ENCODE results near the gene SRM. TPM values are rescaled to one million over a fixed set of nuclear protein-coding genes. Genes with fewer than 3 reads are reported as not detected.
"Not testable (repeated sequence)": the region's sequence is repeated elsewhere in the genome, so short reads cannot be mapped to it uniquely, and the experiment has no call there.

Gene SRM
- total RNA-seq, 4 donors from 2014 or later = 21.7 to 79.8 (median 40.6) TPM

DNA sequence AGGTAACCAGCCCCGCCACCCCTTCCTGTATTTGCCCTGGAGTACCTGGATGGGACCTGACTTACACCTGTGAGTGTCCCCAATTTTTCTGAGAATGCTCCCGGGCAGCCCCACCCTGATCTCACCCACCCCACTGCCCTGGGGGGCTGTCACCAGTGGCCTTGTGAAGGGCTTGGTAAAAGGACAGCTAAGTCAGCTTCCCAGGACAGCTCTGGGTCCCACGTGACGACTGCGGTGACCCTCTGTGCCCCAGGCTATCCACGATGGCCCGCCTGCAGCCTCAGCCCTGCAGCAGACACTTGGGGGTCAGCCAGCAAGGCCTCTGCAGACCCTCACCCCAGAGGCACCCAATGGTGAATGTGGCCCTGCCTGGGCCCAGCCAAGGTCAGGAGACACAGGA, 5.6 kb downstream of the SRM start:
- Histone ChIP-seq H3K4me1 (peaks cover 7 to 41% (median 13%) of the 10 kb centered on the region in 3 donors), H3K27me3 (no peaks in the 10 kb centered on the region), H3K4me3 (no peak overlapping the region), H3K27ac (no peak overlapping the region), H3K9me3 (no peaks in the 10 kb centered on the region), H3K36me3 (peaks cover 9 to 45% (median 14%) of the 10 kb centered on the region in 3 donors)
- DNase-seq = no peak
- no peak for TF ChIP-seq POLR2A (IDR thresholded peaks at IDR 0.05)
- TF ChIP-seq, protein P1, sequence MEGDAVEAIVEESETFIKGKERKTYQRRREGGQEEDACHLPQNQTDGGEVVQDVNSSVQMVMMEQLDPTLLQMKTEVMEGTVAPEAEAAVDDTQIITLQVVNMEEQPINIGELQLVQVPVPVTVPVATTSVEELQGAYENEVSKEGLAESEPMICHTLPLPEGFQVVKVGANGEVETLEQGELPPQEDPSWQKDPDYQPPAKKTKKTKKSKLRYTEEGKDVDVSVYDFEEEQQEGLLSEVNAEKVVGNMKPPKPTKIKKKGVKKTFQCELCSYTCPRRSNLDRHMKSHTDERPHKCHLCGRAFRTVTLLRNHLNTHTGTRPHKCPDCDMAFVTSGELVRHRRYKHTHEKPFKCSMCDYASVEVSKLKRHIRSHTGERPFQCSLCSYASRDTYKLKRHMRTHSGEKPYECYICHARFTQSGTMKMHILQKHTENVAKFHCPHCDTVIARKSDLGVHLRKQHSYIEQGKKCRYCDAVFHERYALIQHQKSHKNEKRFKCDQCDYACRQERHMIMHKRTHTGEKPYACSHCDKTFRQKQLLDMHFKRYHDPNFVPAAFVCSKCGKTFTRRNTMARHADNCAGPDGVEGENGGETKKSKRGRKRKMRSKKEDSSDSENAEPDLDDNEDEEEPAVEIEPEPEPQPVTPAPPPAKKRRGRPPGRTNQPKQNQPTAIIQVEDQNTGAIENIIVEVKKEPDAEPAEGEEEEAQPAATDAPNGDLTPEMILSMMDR (IDR thresholded peaks at IDR 0.05) = no peak
- 71 to 80% methylated on average over 2 of the region's 7 CpGs for WGBS, 2 donors
- intact Hi-C loops (cut with DNase I) = no loop called here

DNA sequence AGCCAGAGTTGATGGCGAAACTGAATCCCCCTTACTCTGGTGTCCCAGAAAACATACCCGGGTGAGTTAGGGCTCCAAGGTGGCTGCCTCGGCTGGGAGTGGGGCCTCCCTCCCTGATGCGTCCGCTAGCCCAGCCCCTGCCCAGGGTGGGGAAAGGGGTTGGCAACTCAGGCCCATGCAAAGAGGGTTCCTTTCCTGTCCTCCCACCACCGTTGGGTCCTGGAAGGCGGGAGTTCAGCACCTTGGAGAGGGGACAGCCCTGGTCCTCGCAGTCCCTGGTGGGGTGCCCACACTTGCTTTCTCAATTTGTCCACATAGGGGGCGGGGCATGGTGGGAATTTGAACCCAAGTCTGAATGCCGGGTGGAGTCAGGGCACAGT, 6.1 kb downstream of the SRM start:
- no peaks in the 10 kb centered on the region for H3K27me3 ChIP-seq
- no peak for DNase-seq
- H3K27ac ChIP-seq = no peak overlapping the region
- no peaks in the 10 kb centered on the region for H3K9me3 ChIP-seq
- H3K4me1 ChIP-seq = peaks cover 3 to 37% (median 8%) of the 10 kb centered on the region in 3 donors
- TF ChIP-seq, protein P1 (IDR thresholded peaks at IDR 0.05) = no peak
- no peak for TF ChIP-seq POLR2A (IDR thresholded peaks at IDR 0.05)
- peaks cover 9 to 45% (median 14%) of the 10 kb centered on the region in 3 donors for H3K36me3 ChIP-seq
- H3K4me3 ChIP-seq = no peak overlapping the region
- intact Hi-C loops (cut with DNase I) = no loop called here
- WGBS, 2 donors = 37 to 80% methylated on average over 1 to 5 of the region's 10 CpGs

DNA sequence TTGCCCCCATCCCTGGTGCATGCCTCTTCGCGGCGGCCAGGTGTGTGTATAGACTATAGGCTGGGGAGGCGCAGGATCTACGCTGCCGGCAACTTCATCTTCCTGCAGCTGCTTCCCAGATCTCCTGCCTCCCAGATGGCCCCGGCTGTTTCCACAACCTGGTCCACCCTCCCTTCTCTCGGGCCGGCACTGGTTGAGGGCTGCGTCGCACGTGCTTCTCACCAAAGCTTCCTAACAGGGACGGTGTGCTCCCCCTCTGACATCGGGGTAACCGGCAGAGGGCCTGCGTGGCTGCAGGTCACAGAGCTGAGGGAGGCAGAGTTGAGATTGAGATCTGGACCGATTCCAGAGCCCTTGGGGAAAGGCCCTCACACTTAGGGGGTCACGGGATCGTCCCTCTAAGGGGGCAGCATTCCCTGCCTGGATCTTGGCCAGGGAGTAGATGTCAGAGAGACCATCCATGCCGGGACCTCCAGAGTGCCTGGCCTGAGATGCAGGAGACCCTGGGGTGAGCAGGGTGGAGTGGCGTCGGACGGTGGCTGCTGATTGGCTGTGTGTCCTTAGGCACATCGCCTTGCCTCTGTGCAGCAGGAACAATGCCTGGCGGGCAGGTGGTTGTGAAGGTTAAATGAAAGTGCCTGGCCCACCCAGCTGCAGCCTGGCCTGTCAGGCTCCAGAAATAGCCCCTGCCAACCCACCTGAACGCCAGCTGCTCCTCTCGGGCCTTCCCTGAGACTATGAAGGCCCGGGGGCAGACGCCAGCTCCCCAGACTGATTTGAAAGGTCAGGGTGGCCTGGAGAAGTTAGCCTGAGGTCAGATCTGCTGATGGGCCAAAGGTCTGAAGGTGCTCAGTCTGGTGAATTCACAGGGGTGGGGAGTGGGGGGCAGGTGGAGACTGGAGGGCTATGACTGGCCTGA, 6.7 kb downstream of the SRM start:
- peaks cover 9 to 43% (median 14%) of the 10 kb centered on the region in 3 donors for H3K36me3 ChIP-seq
- no peaks in the 10 kb centered on the region for H3K9me3 ChIP-seq
- H3K4me3 ChIP-seq = no peak overlapping the region
- H3K27me3 ChIP-seq = no peaks in the 10 kb centered on the region
- intact Hi-C loops (cut with DNase I) = no loop called here
- H3K27ac ChIP-seq = no peak overlapping the region
- no peak for DNase-seq
- 49 to 67% methylated on average over 6 to 8 of the region's 29 CpGs for WGBS, 2 donors
- H3K4me1 ChIP-seq = peaks cover 0 to 31% (median 5%) of the 10 kb centered on the region in 3 donors
- TF ChIP-seq, protein P1 (IDR thresholded peaks at IDR 0.05) = no peak
- TF ChIP-seq POLR2A (IDR thresholded peaks at IDR 0.05) = no peak

DNA sequence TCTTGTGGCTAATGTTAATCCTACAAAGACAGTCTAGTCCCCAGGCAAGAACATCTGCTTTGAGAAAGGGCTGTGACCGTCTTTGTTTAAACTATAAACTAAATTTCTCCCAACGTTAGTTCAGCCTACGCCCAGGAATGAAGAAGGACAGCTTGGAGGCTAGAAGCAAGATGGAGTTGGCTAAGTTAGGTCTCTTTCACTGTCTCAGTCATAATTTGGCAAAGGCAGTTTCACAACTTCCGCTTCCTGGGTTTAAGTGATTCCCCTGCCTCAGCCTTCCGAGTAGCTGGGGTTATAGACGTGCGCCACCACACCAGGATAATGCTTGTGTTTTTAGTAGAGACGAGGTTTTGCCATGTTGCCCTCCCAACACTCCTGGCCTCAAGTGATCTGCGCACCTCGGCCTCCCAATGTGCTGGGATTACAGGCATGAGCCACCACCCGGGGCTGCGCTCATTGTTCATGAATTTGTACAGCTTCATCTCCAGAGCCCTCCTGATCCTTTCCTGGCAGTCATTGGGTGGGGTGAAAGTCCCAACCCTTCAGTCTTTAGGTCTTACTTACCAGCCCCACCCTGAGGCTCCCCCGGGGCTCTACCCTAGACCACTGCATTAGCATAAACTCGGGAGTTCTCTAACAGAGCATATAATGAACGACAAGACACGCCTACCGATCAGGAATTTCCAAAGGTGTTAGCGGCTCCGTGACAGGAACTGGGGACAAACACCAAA, 7.9 kb downstream of the SRM start:
- no peaks in the 10 kb centered on the region for H3K9me3 ChIP-seq
- TF ChIP-seq POLR2A (IDR thresholded peaks at IDR 0.05) = no peak
- TF ChIP-seq, protein P1 (IDR thresholded peaks at IDR 0.05) = no peak
- H3K36me3 ChIP-seq = peaks cover 9 to 32% (median 14%) of the 10 kb centered on the region in 3 donors
- intact Hi-C loops (cut with DNase I) = no loop called here
- no peak overlapping the region for H3K27ac ChIP-seq
- no peak overlapping the region for H3K4me3 ChIP-seq
- no peak for DNase-seq
- 44 to 46% methylated on average over 16 to 18 of the region's 19 CpGs for WGBS, 2 donors
- no peaks in the 10 kb centered on the region for H3K27me3 ChIP-seq
- peaks cover 0 to 25% (median 5%) of the 10 kb centered on the region in 3 donors for H3K4me1 ChIP-seq

DNA sequence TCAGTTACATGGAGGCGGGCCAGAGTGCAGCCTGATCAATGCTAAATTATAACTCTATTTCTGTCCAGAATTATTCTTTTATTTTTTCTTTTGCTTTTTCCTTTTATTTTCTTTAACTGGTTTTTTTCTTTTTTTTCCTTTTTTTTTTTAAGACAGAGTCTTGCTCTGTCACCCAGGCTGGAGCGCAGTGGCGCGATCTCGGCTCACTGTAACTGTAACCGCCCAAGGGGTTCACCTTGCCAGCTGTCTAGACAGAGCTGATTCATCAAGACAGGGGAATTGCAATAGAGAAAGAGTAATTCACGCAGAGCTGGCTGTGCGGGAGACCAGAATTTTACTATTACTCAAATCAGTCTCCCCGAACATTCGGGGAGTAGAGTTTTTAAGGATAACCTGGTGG, 8.7 kb downstream of the SRM start:
- H3K9me3 ChIP-seq; DNase-seq; H3K27ac ChIP-seq; H3K4me3 ChIP-seq; intact Hi-C loops (cut with DNase I); H3K27me3 ChIP-seq: not testable (repeated sequence)
- peaks cover 0 to 25% (median 5%) of the 10 kb centered on the region in 3 donors for H3K4me1 ChIP-seq
- peaks cover 2 to 24% (median 7%) of the 10 kb centered on the region in 3 donors for H3K36me3 ChIP-seq
- 65 to 89% methylated on average over 1 to 9 of the region's 10 CpGs for WGBS, 2 donors
